ENCODE measurements around the gene LDLRAD3. TPM values are rescaled to one million over a fixed set of nuclear protein-coding genes. Genes with fewer than 3 reads are reported as not detected.

The LDLRAD3 gene
- total RNA-seq, 2 experiments from 2014 or later, result not detected

DNA sequence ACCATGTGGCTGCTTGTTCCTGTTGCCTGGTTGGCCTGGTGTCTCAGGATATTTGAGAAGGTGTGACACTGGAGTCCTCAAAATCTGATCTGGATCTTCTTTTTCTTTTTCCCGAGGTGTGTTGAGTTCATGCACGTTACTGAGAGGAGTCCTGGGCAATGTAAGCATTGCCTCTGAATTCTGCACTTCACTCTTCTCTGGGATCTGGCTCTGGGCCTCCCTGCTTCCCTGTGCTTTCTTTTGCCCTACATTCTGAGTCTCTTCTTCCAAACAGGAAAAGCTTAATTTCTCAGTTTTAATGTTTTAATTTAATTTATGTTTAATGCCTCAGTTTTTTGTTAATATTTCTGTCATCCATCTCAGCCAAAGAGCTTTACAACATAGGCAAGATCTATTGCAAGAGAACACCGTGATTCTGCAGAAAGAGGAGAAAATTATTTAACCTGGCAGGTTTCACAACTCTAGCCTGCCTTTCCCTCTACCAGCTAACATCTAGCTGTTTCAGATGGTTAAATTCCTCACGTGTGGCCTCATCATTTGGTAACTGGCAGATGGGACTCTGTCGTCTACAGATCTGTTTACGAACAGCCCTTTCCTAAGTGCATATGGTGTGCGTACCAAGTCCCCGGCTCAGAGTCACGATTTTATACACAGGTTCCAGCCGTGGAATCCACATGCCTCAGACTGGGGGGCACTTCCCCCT is 24.7 kb downstream of the LDLRAD3 start:
- no peak for TF ChIP-seq EZH2phosphoT487 (IDR thresholded peaks at IDR 0.05; ENCODE audit: borderline replicate concordance, low read depth, low read length)
- TF ChIP-seq, protein P1, sequence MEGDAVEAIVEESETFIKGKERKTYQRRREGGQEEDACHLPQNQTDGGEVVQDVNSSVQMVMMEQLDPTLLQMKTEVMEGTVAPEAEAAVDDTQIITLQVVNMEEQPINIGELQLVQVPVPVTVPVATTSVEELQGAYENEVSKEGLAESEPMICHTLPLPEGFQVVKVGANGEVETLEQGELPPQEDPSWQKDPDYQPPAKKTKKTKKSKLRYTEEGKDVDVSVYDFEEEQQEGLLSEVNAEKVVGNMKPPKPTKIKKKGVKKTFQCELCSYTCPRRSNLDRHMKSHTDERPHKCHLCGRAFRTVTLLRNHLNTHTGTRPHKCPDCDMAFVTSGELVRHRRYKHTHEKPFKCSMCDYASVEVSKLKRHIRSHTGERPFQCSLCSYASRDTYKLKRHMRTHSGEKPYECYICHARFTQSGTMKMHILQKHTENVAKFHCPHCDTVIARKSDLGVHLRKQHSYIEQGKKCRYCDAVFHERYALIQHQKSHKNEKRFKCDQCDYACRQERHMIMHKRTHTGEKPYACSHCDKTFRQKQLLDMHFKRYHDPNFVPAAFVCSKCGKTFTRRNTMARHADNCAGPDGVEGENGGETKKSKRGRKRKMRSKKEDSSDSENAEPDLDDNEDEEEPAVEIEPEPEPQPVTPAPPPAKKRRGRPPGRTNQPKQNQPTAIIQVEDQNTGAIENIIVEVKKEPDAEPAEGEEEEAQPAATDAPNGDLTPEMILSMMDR (conservative IDR thresholded peaks at IDR 0.05; ENCODE audit: low read length), result no peak
- CTCF ChIA-PET (ENCODE audit: unreplicated experiment), result interaction anchor here (0.5 kb wide), 1 partner anchor 133 kb away, joined by 3 read pairs; no protein-coding TSS in a partner anchor
- DNase-seq (ENCODE audit: low spot score), result no peak
- H2AFZ ChIP-seq (ENCODE audit: low read length), result no peak overlapping the region
- H3K4me3 ChIP-seq (ENCODE audit: low read depth, low read length, poor library complexity, severe bottlenecking), result no peak overlapping the region
- H3K36me3 ChIP-seq (ENCODE audit: insufficient read depth, low read length), result no peaks in the 10 kb centered on the region
- H4K20me1 ChIP-seq (ENCODE audit: insufficient read depth, low read length), result no peaks in the 10 kb centered on the region
- BruUV-seq (replicated peaks), result no TSS peak
- H3K4me2 ChIP-seq (ENCODE audit: low read length), result no peak overlapping the region
- no peaks in the 10 kb centered on the region for H3K9me3 ChIP-seq (ENCODE audit: low read length)
- H3K9me2 ChIP-seq (ENCODE audit: insufficient read depth, low read length), result no peaks in the 10 kb centered on the region
- H3K79me2 ChIP-seq (ENCODE audit: insufficient read depth, low read depth, low read length), result no peaks in the 10 kb centered on the region
- POLR2A ChIA-PET, result no interaction called here
- no peaks in the 10 kb centered on the region for H3K4me1 ChIP-seq (ENCODE audit: insufficient read depth, low read length, poor library complexity, severe bottlenecking)
- intact Hi-C loops (cut with micrococcal nuclease; ENCODE audit: unreplicated experiment), result no loop called here
- H3K27ac ChIP-seq (ENCODE audit: low read depth, low read length, poor library complexity, severe bottlenecking), result no peak overlapping the region

DNA sequence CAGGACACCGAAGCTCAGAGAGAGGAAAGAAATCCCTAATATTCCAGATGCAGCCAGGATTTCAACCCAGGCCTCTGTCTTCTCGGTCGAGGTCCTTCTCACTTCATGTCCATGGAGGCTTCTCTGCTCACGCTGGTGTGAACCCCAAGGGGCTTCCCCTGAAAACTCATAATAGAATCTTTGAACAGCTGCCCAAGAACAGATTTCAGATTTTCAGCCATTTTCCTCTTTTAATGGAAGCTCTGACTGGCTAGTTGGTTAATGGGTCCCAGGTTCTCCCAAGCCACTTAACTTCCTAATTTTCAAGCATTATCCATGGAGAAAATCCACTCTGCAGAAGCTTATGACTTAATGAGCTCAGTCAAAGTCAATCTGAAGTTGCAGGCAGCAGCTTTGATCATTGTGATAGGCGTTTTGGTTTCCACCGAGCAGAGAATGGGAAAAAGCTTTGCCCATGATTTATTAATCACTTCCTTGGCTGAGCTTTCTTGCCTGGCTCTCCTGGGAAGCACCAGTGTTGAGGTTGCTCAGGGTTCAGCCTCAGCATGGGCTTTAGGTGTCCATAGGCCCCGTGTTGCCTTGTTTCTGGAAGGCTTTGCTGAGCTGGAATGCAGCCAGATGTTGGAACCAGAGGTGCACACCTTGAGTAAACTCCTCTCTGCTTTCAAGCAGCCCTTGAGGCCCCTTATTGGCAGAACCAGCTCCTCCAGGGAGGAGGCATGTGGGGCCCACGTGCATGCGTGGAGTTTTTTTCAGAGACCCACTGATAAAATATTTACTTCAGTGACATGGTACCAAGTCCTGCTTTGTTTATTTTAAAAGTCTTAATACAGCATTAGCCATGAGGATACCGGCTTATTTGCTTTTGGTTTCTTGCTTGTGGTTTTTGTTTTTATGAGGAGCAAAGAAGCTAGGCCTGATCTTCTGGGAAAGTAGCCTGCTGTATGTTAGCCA is 25.5 kb downstream of the LDLRAD3 start:
- Histone ChIP-seq H3K27ac (ENCODE audit: low read depth, low read length, poor library complexity, severe bottlenecking) (no peak overlapping the region), H3K4me3 (ENCODE audit: low read depth, low read length, poor library complexity, severe bottlenecking) (no peak overlapping the region), H3K79me2 (ENCODE audit: insufficient read depth, low read depth, low read length) (no peaks in the 10 kb centered on the region), H3K4me2 (ENCODE audit: low read length) (no peak overlapping the region), H3K4me1 (ENCODE audit: insufficient read depth, low read length, poor library complexity, severe bottlenecking) (no peaks in the 10 kb centered on the region), H3K36me3 (ENCODE audit: insufficient read depth, low read length) (no peaks in the 10 kb centered on the region), H4K20me1 (ENCODE audit: insufficient read depth, low read length) (no peaks in the 10 kb centered on the region), H3K9me3 (ENCODE audit: low read length) (no peaks in the 10 kb centered on the region), H3K9me2 (ENCODE audit: insufficient read depth, low read length) (no peaks in the 10 kb centered on the region), H2AFZ (ENCODE audit: low read length) (no peak overlapping the region)
- ChIA-PET CTCF (ENCODE audit: unreplicated experiment) (interaction anchor here (0.5 kb wide), 1 partner anchor 134 kb away, joined by 3 read pairs; no protein-coding TSS in a partner anchor), POLR2A (no interaction called here)
- intact Hi-C loops (cut with micrococcal nuclease; ENCODE audit: unreplicated experiment), result no loop called here
- DNase-seq (ENCODE audit: low spot score), result no peak
- no TSS peak for BruUV-seq (replicated peaks)
- TF ChIP-seq, protein P1 (conservative IDR thresholded peaks at IDR 0.05; ENCODE audit: low read length), result no peak
- no peak for TF ChIP-seq EZH2phosphoT487 (IDR thresholded peaks at IDR 0.05; ENCODE audit: borderline replicate concordance, low read depth, low read length)
